Fibroblast of the aortic adventitia (primary cell): ENCODE measurements around the gene FOXO3. TPM values are rescaled to one million over a fixed set of nuclear protein-coding genes. Genes with fewer than 3 reads are reported as not detected.

Source experiments
- DNase-seq: peaks from one replicate; pipeline ENCODE4 v3.0.0-alpha.2; 2010; ENCODE audit warnings: low read depth
- H3K4me3 ChIP-seq: 2 replicates; pipeline ENCODE4 v1.5.1; 2011; ENCODE audit warnings: low read depth, mild to moderate bottlenecking, control low read depth, low read length, moderate library complexity
- CTCF ChIP-seq: IDR thresholded peaks from 2 replicates; pipeline ENCODE4 v1.5.1; 2011; ENCODE audit warnings: mild to moderate bottlenecking, low read length, control low read depth, inconsistent platforms; ENCODE audit not compliant: insufficient read depth
- total RNA-seq: library from RNA; depleted of rRNA; stranded (reverse); fragments of >200 nt; gene quantifications from 2 replicates; pipeline ENCODE4 v1.2.3, GENCODE V29; 2012; ENCODE audit warnings: low replicate concordance

Gene FOXO3
- total RNA-seq, 1 donor: 54.5 TPM

GRCh38 chr6:108588586-108588985, 27.9 kb downstream of the FOXO3 start:
- TF ChIP-seq CTCF: no peak
- peak; percentile 70 for DNase-seq
- H3K4me3 ChIP-seq: no peak overlapping the region

DNA sequence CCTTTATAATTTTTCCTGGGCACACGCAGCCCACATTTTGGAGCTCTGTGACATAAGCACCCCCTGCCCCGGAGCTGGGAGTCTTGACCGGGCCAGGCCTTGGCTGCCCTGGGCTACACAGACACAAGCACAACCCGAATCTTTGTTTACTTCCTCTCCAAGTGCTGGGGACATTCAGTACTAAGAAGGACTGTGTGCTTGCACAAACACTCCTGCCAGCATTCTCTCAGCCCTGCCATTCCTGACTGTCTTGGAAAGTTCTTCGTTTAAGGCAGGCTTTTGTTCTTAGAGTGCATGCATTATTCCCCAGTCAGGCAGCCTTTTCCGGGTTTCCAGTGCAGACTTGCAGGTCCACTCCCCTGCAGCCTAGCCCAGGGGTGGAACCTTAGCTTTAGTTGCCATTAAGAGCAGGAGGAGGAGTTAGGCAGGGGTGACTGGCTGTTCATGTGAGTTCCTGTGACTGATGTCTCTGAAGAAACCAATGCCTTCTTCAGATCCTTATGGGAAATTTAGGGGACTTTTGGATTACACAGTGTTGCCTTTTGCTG, 28.6 kb downstream of the FOXO3 start:
- TF ChIP-seq CTCF: no peak
- peak; percentile 76 for DNase-seq

DNA sequence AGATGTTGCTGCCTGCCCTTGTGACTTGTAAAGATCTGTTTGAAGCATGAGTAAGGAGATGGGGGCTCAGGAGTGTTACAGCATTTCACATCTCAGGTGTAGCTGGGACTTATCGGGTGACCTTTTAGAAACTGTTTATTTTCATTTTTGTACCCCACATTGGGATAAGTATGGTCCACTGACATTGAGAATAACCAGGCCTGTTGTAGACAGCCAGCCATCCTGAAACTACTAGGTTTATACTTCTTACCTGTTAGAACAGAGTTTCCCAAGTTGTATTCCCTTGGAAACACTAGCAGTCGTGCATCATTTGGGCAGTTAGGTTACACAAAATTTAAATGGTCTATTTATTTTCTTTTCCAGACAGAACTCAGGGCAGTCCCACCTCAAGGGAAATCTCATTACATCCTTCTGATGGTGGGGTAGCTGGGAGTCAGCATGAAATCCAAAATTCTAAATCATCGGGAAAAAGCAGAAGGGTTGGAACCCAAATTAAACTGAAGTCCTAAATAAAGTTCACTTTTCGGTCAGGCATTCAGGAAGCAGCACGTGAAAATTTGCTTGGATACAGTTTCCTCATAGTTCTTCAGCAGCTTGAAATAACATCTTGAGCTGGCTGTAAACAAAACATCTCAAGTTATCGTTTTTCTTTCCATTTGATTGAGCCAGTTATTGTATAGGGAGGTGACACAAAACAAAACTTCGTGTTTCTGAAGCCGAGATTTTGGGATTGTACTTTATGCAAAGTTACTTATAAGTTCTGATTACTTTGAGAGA, 30.5 kb downstream of the FOXO3 start:
- TF ChIP-seq CTCF: no peak
- H3K4me3 ChIP-seq: no peak overlapping the region
- no peak for DNase-seq

More for the DNA sequence above, 28.6 kb downstream of the FOXO3 start:
- H3K4me3 ChIP-seq: peak overlapping the region; percentile 2

GRCh38 chr6:108592371-108593337, 31.9 kb downstream of the FOXO3 start:
- no peak for TF ChIP-seq CTCF
- peak; percentile 83 for DNase-seq
- no peak overlapping the region for H3K4me3 ChIP-seq

DNA sequence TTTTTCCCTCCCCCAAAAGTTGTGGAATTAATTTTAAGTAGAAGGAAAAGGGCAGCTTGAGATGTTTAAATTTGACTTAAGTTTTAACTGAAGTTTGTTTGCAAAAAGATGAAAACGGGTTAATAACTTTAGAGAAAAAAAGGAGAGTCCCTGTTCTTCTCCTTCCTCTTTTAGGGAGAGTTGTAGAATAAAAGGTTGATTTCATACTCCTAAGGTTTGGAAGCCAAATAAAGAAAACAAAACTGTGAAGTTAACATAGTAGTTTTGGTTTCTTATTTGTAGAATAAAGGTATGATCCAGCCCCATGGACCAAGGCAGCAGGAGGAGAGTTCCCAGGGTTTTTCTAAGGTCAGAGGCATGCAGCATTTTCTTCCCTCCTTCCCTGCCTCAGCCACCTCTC, 33.4 kb downstream of the FOXO3 start:
- no peak overlapping the region for H3K4me3 ChIP-seq
- no peak for TF ChIP-seq CTCF
- DNase-seq: no peak

GRCh38 chr6:108594640-108595039, 33.9 kb downstream of the FOXO3 start:
- TF ChIP-seq CTCF: no peak
- H3K4me3 ChIP-seq: no peak overlapping the region
- no peak for DNase-seq
